ENCODE results near the gene MYO5C.

Gene MYO5C

GRCh38 chr15:52146776-52147175 lies 148.8 kb downstream of the MYO5C start:
- no peak for DNase-seq (ENCODE audit: low read depth)

DNA sequence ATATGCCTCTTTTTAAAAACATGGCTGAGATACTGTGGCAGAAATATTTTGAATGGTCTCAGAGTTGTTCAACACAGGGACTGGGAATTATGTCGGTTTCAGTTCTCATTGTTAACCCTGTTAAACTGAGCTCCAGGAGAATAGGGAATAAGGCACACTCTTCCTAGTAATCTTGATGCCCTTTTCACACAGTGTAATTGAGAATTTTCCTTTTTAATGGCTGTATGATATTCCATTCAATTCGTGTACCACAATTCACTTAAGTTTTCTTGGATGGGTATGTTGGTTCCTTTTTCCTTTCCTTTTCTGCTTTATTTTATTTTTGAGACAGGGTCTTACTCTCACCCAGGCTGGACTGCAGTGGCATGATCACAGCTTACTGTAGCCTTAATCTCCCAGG lies 149.3 kb downstream of the MYO5C start:
- DNase-seq (ENCODE audit: low read depth), result no peak

- DNase-seq (ENCODE audit: low read depth), result no peak
These were observed 150.9 kb downstream of the MYO5C start for GRCh38 chr15:52144656-52145178.

GRCh38 chr15:52143873-52144272 lies 151.7 kb downstream of the MYO5C start:
- no peak for DNase-seq (ENCODE audit: low read depth)

Measured in stimulated activated CD8-positive, alpha-beta memory T cell treated with anti-CD3 and anti-CD28 coated beads, Interleukin-4, amount 100 ng/mL, for 24 hours (primary cell).